Spleen (tissue), 11 donors: ENCODE measurements around the gene LRRC37A3. TPM values are rescaled to one million over a fixed set of nuclear protein-coding genes. Genes with fewer than 3 reads are reported as not detected.
"Not testable (repeated sequence)": the region's sequence is repeated elsewhere in the genome, so short reads cannot be mapped to it uniquely, and the experiment has no call there.

Source experiments
- DNase-seq: peaks from one replicate; pipeline ENCODE4 v3.0.0-alpha.2; 2020
- H3K27ac ChIP-seq, 8 donors: fragments of 200-600 bp; sonication (generic) in 7 of 8; 1 replicate in 4 of 8; 2 replicates in 4 of 8; pipeline versions ENCODE4 v1.5.0 to v1.8.0; 2016 to 2021; ENCODE audit warnings: inconsistent platforms in 4 of 8, mild to moderate bottlenecking in 4 of 8, moderate library complexity in 1 of 8
- H3K27me3 ChIP-seq, 7 donors: fragments of 200-600 bp; sonication (generic) in 6 of 7; replicated peaks in 1 of 7; 1 replicate in 4 of 7; 2 replicates in 3 of 7; pipeline versions ENCODE4 v1.5.0 to v1.8.0; 2016 to 2021; ENCODE audit warnings: inconsistent platforms in 3 of 7, mild to moderate bottlenecking in 1 of 7
- H3K36me3 ChIP-seq, 6 donors: fragments of 200-600 bp; sonication (generic) in 5 of 6; 1 replicate in 4 of 6; 2 replicates in 2 of 6; pipeline versions ENCODE4 v1.5.0 to v1.8.0; 2016 to 2021; ENCODE audit warnings: inconsistent platforms in 2 of 6
- H3K4me1 ChIP-seq, 6 donors: fragments of 200-600 bp; sonication (generic) in 5 of 6; 1 replicate in 3 of 6; 2 replicates in 3 of 6; pipeline versions ENCODE4 v1.5.0 to v1.8.0; 2016 to 2021; ENCODE audit warnings: inconsistent platforms in 3 of 6
- H3K4me3 ChIP-seq, 8 donors: fragments of 200-600 bp; sonication (generic) in 7 of 8; 1 replicate in 4 of 8; 2 replicates in 4 of 8; pipeline versions ENCODE4 v1.5.0 to v1.8.0; 2016 to 2021; ENCODE audit warnings: inconsistent platforms in 4 of 8, mild to moderate bottlenecking in 4 of 8, moderate library complexity in 2 of 8
- H3K9me3 ChIP-seq, 8 donors: fragments of 200-600 bp; sonication (generic) in 7 of 8; 1 replicate in 4 of 8; 2 replicates in 4 of 8; pipeline versions ENCODE4 v1.5.0 to v1.8.0; 2016 to 2021; ENCODE audit warnings: inconsistent platforms in 4 of 8
- CTCF ChIP-seq, 11 experiments: fragments of 200-600 bp in 7 of 11; fragments of 450-650 bp in 4 of 11; sonication (generic) in 4 of 11; IDR thresholded peaks in 8 of 11; conservative IDR thresholded peaks in 3 of 11; 1 replicate in 7 of 11; 2 replicates in 4 of 11; pipeline versions ENCODE4 v1.4.0 to v1.8.0; 2016 to 2021; ENCODE audit warnings: antibody characterized with exemption in 11 of 11, inconsistent platforms in 4 of 11, mild to moderate bottlenecking in 1 of 11
- POLR2A ChIP-seq, 3 donors: fragments of 450-650 bp; IDR thresholded peaks; one replicate each; pipeline ENCODE4 v1.5.1; 2017; ENCODE audit warnings: antibody characterized with exemption in 3 of 3, mild to moderate bottlenecking in 1 of 3
- POLR2AphosphoS5 ChIP-seq, 3 donors: sonication (generic); formaldehyde crosslinking; IDR thresholded peaks; one replicate each; pipeline ENCODE4 v1.5.1; 2017; ENCODE audit warnings: antibody characterized with exemption in 3 of 3
- WGBS, 5 donors: extraction: QIAGEN DNeasy Blood & Tissue Kit in 3 of 5; methylation state at CpG; one replicate each; pipeline versions ENCODE4 v1.1.5 to v1.1.7; 2013 to 2018; 5-methylcytosine and 5-hydroxymethylcytosine counted together
- intact Hi-C: fragments of 100-400 bp; cut with DNase I; formaldehyde crosslinking; loops from one replicate; pipeline ENCODE4 v1.15.0; 2023; ENCODE audit warnings: low total_unique reads
- polyA plus RNA-seq, 3 donors: library from polyadenylated mRNA; stranded (reverse); fragments of 200-250 nt; gene quantifications; one replicate each; pipeline ENCODE4 v1.2.1, GENCODE V29; 2013
- total RNA-seq, 7 donors: library from RNA; depleted of rRNA in 3 of 7; stranded (reverse); fragments of >200 nt in 3 of 7; fragmentation: NEBNext Ultra II Directional in 4 of 7; extraction: Animal tissue kit (Norgen Biotek cat#: 25700) in 4 of 7; gene quantifications; one replicate each; pipeline versions ENCODE4 v1.1.0 to v1.2.1, GENCODE V29; 2016 to 2021
- donor health status: healthy with polysubstance abuse.
- donor health status: DM: no; HTN: no; CAD: no; lungs with moderate emphysema.
- donor health status: DM: no; HTN: no; CAD: no.
- donor health status: Bipolar disorder and iron deficiency.
- donor health status: healthy.
- donor health status: DM: no; HTN: no; CAD: no.
- donor health status: DM: yes; HTN: yes; CAD: no.

Gene LRRC37A3
- total and polyA plus RNA-seq, 10 donors = 1.8 to 44.8 (median 14.0) TPM

GRCh38 chr17:64938925-64939474 is 19.7 kb upstream of the LRRC37A3 start:
- Histone ChIP-seq H3K27me3 (no peaks in the 10 kb centered on the region), H3K36me3 (no peaks in the 10 kb centered on the region), H3K4me1 (peaks cover 0 to 10% (median 3%) of the 10 kb centered on the region in 6 donors), H3K27ac (no peak overlapping the region), H3K9me3 (no peaks in the 10 kb centered on the region), H3K4me3 (peak overlapping the region in 1 of 8 donors; percentile 31)
- 27 to 46% (median 40%) methylated on average over 10 to 11 of the region's 11 CpGs for WGBS, 5 donors
- peak; percentile 88 for DNase-seq
- intact Hi-C loops = no loop called here
- TF ChIP-seq POLR2AphosphoS5 (IDR thresholded peaks at IDR 0.05) (peak in 2 of 3 donors; percentile 10 to 45), POLR2A (IDR thresholded peaks at IDR 0.05) (no peak), CTCF (IDR thresholded peaks at IDR 0.05 in 8 of 11, conservative IDR thresholded peaks at IDR 0.05 in 3 of 11) (peak in 10 of 11 experiments; percentile 24 to 77 (median 68))

- no peaks in the 10 kb centered on the region for H3K27me3 ChIP-seq
- TF ChIP-seq CTCF (IDR thresholded peaks at IDR 0.05 in 8 of 11, conservative IDR thresholded peaks at IDR 0.05 in 3 of 11) (no peak), POLR2A (IDR thresholded peaks at IDR 0.05) (no peak), POLR2AphosphoS5 (IDR thresholded peaks at IDR 0.05) (no peak)
- no peak for DNase-seq
- H3K9me3 ChIP-seq = no peaks in the 10 kb centered on the region
- H3K4me3 ChIP-seq = no peak overlapping the region
- no peaks in the 10 kb centered on the region for H3K36me3 ChIP-seq
- H3K27ac ChIP-seq = no peak overlapping the region
- intact Hi-C loops = no loop called here
- peaks cover 0 to 10% (median 3%) of the 10 kb centered on the region in 6 donors for H3K4me1 ChIP-seq
These were observed 19.0 kb upstream of the LRRC37A3 start for GRCh38 chr17:64938290-64938689.

GRCh38 chr17:64936117-64936516 is 16.8 kb upstream of the LRRC37A3 start:
- intact Hi-C loops = no loop called here
- Histone ChIP-seq H3K36me3 (no peaks in the 10 kb centered on the region), H3K9me3 (no peaks in the 10 kb centered on the region), H3K27ac (no peak overlapping the region), H3K27me3 (no peaks in the 10 kb centered on the region), H3K4me3 (no peak overlapping the region), H3K4me1 (peaks cover 0 to 10% (median 3%) of the 10 kb centered on the region in 6 donors)
- no peak for DNase-seq
- WGBS, 5 donors = 81 to 95% (median 90%) methylated on average over 9 to 10 of the region's 10 CpGs
- no peak for TF ChIP-seq CTCF (IDR thresholded peaks at IDR 0.05 in 8 of 11, conservative IDR thresholded peaks at IDR 0.05 in 3 of 11)

- H3K4me3 ChIP-seq, H3K9me3 ChIP-seq, H3K27ac ChIP-seq, H3K27me3 ChIP-seq, DNase-seq, H3K36me3 ChIP-seq, H3K4me1 ChIP-seq, intact Hi-C loops: not testable (repeated sequence)
- WGBS, 5 donors = 89 to 100% (median 96%) methylated on average over 4 to 6 of the region's 6 CpGs
These were observed 15.1 kb upstream of the LRRC37A3 start for GRCh38 chr17:64934284-64934778.

- DNase-seq, H3K4me1 ChIP-seq, intact Hi-C loops, H3K9me3 ChIP-seq, H3K36me3 ChIP-seq, H3K4me3 ChIP-seq, H3K27ac ChIP-seq, H3K27me3 ChIP-seq: not testable (repeated sequence)
- 78 to 88% (median 82%) methylated on average over 3 of the region's 3 CpGs for WGBS, 5 donors
These were observed 13.6 kb upstream of the LRRC37A3 start for GRCh38 chr17:64932850-64933249.

- H3K36me3 ChIP-seq, H3K27ac ChIP-seq, intact Hi-C loops, H3K4me3 ChIP-seq, DNase-seq, H3K27me3 ChIP-seq, H3K4me1 ChIP-seq, H3K9me3 ChIP-seq: not testable (repeated sequence)
- WGBS, 5 donors = 76 to 89% (median 87%) methylated on average over 6 to 7 of the region's 7 CpGs
These were observed 11.1 kb upstream of the LRRC37A3 start for GRCh38 chr17:64930374-64930773.

GRCh38 chr17:64929419-64930209 is 10.3 kb upstream of the LRRC37A3 start:
- H3K36me3 ChIP-seq, intact Hi-C loops, H3K27me3 ChIP-seq, H3K4me1 ChIP-seq, DNase-seq, H3K4me3 ChIP-seq, H3K27ac ChIP-seq, H3K9me3 ChIP-seq: not testable (repeated sequence)
- 79 to 92% (median 83%) methylated on average over 4 to 6 of the region's 6 CpGs for WGBS, 5 donors

- intact Hi-C loops, H3K27ac ChIP-seq, H3K9me3 ChIP-seq, H3K4me1 ChIP-seq, H3K36me3 ChIP-seq, H3K4me3 ChIP-seq, H3K27me3 ChIP-seq, DNase-seq: not testable (repeated sequence)
- 81 to 98% (median 82%) methylated on average over 3 of the region's 3 CpGs for WGBS, 5 donors
These were observed 9.4 kb upstream of the LRRC37A3 start for GRCh38 chr17:64928701-64929100.
